Activated T-cell treated with anti-CD3 and anti-CD28 coated beads, Interleukin-2, amount 50 U/mL, for 72 hours (primary cell): ENCODE data around the gene ZNF559. TPM values are rescaled to one million over a fixed set of nuclear protein-coding genes. Genes with fewer than 3 reads are reported as not detected.
"Not testable (repeated sequence)": the region's sequence is repeated elsewhere in the genome, so short reads cannot be mapped to it uniquely, and the experiment has no call there.

ENCODE experiments used
- ATAC-seq, 2 donors: fragments of 150-1000 bp; cut with Tn5 transposase; replicated peaks in 1 of 2; 2 replicates each; pipeline ENCODE4 v1.10.0; 2021; ENCODE audit warnings: moderate library complexity in 2 of 2, mild to moderate bottlenecking in 1 of 2
- DNase-seq, 2 donors: peaks; one replicate each; pipeline ENCODE4 v3.0.0; 2021 to 2022; ENCODE audit warnings: mixed read lengths in 1 of 2
- H3K27ac Mint-ChIP-seq: one replicate; pipeline ENCODE4 v1.8.0; 2022; ENCODE audit warnings: mild to moderate bottlenecking, moderate library complexity, mixed read lengths
- H3K27me3 Mint-ChIP-seq: one replicate; pipeline ENCODE4 v1.8.0; 2022; ENCODE audit warnings: low read depth, mixed read lengths
- H3K36me3 Mint-ChIP-seq, 2 donors: one replicate each; pipeline ENCODE4 v1.8.0; 2022; ENCODE audit warnings: mixed read lengths in 2 of 2, mild to moderate bottlenecking in 1 of 2; ENCODE audit not compliant: insufficient read depth in 2 of 2
- H3K4me1 Mint-ChIP-seq: one replicate; pipeline ENCODE4 v1.8.0; 2022; ENCODE audit warnings: low read depth, mixed read lengths
- H3K4me3 Mint-ChIP-seq, 2 donors: one replicate each; pipeline ENCODE4 v1.8.0; 2022; ENCODE audit warnings: mild to moderate bottlenecking in 2 of 2, mixed read lengths in 2 of 2, moderate library complexity in 2 of 2
- H3K9me3 Mint-ChIP-seq, 2 donors: one replicate each; pipeline ENCODE4 v1.8.0; 2022; ENCODE audit warnings: mixed read lengths in 2 of 2
- total RNA-seq, 2 donors: library from RNA; stranded (reverse); gene quantifications; one replicate each; pipeline ENCODE4 v1.2.3, GENCODE V29; 2022

ZNF559 gene
- total RNA-seq, 2 donors from 2014 or later, result 18.3 to 19.7 TPM

- not testable (repeated sequence) for DNase-seq, H3K27ac Mint-ChIP-seq, ATAC-seq, H3K27me3 Mint-ChIP-seq
- Mint-ChIP-seq H3K9me3 (peaks cover 12 to 20% of the 10 kb centered on the region in 2 donors), H3K4me1 (peaks cover 17% of the 10 kb centered on the region), H3K36me3 (peaks cover 26 to 32% of the 10 kb centered on the region in 2 donors), H3K4me3 (peak overlapping the region; percentile 33 to 42)
These were observed 1.8 kb upstream of the ZNF559 start for GRCh38 chr19:9322201-9322600.

- Mint-ChIP-seq H3K27me3 (no peaks in the 10 kb centered on the region), H3K4me3 (peak overlapping the region; percentile 95 to 96), H3K36me3 (peaks cover 33 to 39% of the 10 kb centered on the region in 2 donors), H3K9me3 (peaks cover 12 to 20% of the 10 kb centered on the region in 2 donors), H3K27ac (peak overlapping the region; percentile 96), H3K4me1 (peaks cover 17% of the 10 kb centered on the region)
- DNase-seq (peak; percentile 59 to 61), ATAC-seq (peak; percentile 58 to 64)
These were observed 441 bp upstream of the ZNF559 start for GRCh38 chr19:9323557-9323918.

GRCh38 chr19:9324584-9324962 is 594 bp downstream of the ZNF559 start:
- H3K27me3 Mint-ChIP-seq, result no peaks in the 10 kb centered on the region
- peak overlapping the region; percentile 95 to 96 for H3K4me3 Mint-ChIP-seq
- DNase-seq, result no peak
- H3K9me3 Mint-ChIP-seq, result peaks cover 15 to 20% of the 10 kb centered on the region in 2 donors
- peak overlapping the region; percentile 96 for H3K27ac Mint-ChIP-seq
- peaks cover 35 to 43% of the 10 kb centered on the region in 2 donors for H3K36me3 Mint-ChIP-seq
- ATAC-seq, result no peak
- H3K4me1 Mint-ChIP-seq, result peaks cover 17% of the 10 kb centered on the region

GRCh38 chr19:9329999-9330398 is 6.0 kb downstream of the ZNF559 start:
- H3K9me3 Mint-ChIP-seq, result peaks cover 19 to 21% of the 10 kb centered on the region in 2 donors

GRCh38 chr19:9342610-9343304 is 18.8 kb downstream of the ZNF559 start:
- DNase-seq (no peak), ATAC-seq (no peak)
- no peaks in the 10 kb centered on the region for H3K27me3 Mint-ChIP-seq
- peaks cover 17 to 39% of the 10 kb centered on the region in 2 donors for H3K9me3 Mint-ChIP-seq
- H3K4me3 Mint-ChIP-seq, result no peak overlapping the region
- H3K27ac Mint-ChIP-seq, result no peak overlapping the region
- no peaks in the 10 kb centered on the region for H3K4me1 Mint-ChIP-seq
- H3K36me3 Mint-ChIP-seq, result peaks cover 53 to 69% of the 10 kb centered on the region in 2 donors

More at GRCh38 chr19:9329999-9330398, 6.0 kb downstream of the ZNF559 start:
- H3K4me1 Mint-ChIP-seq, result peaks cover 4% of the 10 kb centered on the region
- H3K4me3 Mint-ChIP-seq, result no peak overlapping the region
- peaks cover 35 to 61% of the 10 kb centered on the region in 2 donors for H3K36me3 Mint-ChIP-seq
- no peak for ATAC-seq
- no peaks in the 10 kb centered on the region for H3K27me3 Mint-ChIP-seq
- no peak for DNase-seq
- H3K27ac Mint-ChIP-seq, result no peak overlapping the region

GRCh38 chr19:9345005-9345404 is 21.0 kb downstream of the ZNF559 start:
- Mint-ChIP-seq H3K27ac (no peak overlapping the region), H3K4me3 (no peak overlapping the region), H3K9me3 (peaks cover 24 to 36% of the 10 kb centered on the region in 2 donors), H3K36me3 (peaks cover 46 to 65% of the 10 kb centered on the region in 2 donors), H3K4me1 (no peaks in the 10 kb centered on the region), H3K27me3 (no peaks in the 10 kb centered on the region)
- DNase-seq (no peak), ATAC-seq (no peak)

- DNase-seq, result no peak
- Mint-ChIP-seq H3K4me3 (no peak overlapping the region), H3K9me3 (peaks cover 22 to 27% of the 10 kb centered on the region in 2 donors), H3K36me3 (peaks cover 30 to 50% of the 10 kb centered on the region in 2 donors), H3K27me3 (no peaks in the 10 kb centered on the region), H3K4me1 (no peaks in the 10 kb centered on the region), H3K27ac (no peak overlapping the region)
- ATAC-seq, result no peak
These were observed 24.3 kb downstream of the ZNF559 start for GRCh38 chr19:9348253-9348652.

GRCh38 chr19:9348671-9349070 is 24.7 kb downstream of the ZNF559 start:
- Mint-ChIP-seq H3K9me3 (peaks cover 19 to 25% of the 10 kb centered on the region in 2 donors), H3K36me3 (peaks cover 28 to 46% of the 10 kb centered on the region in 2 donors), H3K4me1 (no peaks in the 10 kb centered on the region), H3K27me3 (no peaks in the 10 kb centered on the region), H3K27ac (no peak overlapping the region), H3K4me3 (no peak overlapping the region)
- DNase-seq, result no peak
- no peak for ATAC-seq

- Mint-ChIP-seq H3K4me3 (no peak overlapping the region), H3K9me3 (peaks cover 12 to 22% of the 10 kb centered on the region in 2 donors), H3K4me1 (no peaks in the 10 kb centered on the region), H3K27me3 (no peaks in the 10 kb centered on the region), H3K27ac (no peak overlapping the region), H3K36me3 (peaks cover 27 to 35% of the 10 kb centered on the region in 2 donors)
- DNase-seq (no peak), ATAC-seq (no peak)
These were observed 28.5 kb downstream of the ZNF559 start for GRCh38 chr19:9352505-9352904.

- Mint-ChIP-seq H3K9me3 (peaks cover 13 to 20% of the 10 kb centered on the region in 2 donors), H3K4me1 (no peaks in the 10 kb centered on the region), H3K4me3 (no peak overlapping the region), H3K36me3 (peaks cover 28 to 37% of the 10 kb centered on the region in 2 donors), H3K27ac (no peak overlapping the region), H3K27me3 (no peaks in the 10 kb centered on the region)
- no peak for DNase-seq
- ATAC-seq, result no peak
These were observed 29.0 kb downstream of the ZNF559 start for GRCh38 chr19:9353011-9353410.

GRCh38 chr19:9354651-9355050 is 30.7 kb downstream of the ZNF559 start:
- no peak for DNase-seq
- H3K4me3 Mint-ChIP-seq, result no peak overlapping the region
- peaks cover 22 to 34% of the 10 kb centered on the region in 2 donors for H3K36me3 Mint-ChIP-seq
- ATAC-seq, result no peak
- peaks cover 7 to 19% of the 10 kb centered on the region in 2 donors for H3K9me3 Mint-ChIP-seq
- H3K27ac Mint-ChIP-seq, result no peak overlapping the region
- no peaks in the 10 kb centered on the region for H3K4me1 Mint-ChIP-seq
- no peaks in the 10 kb centered on the region for H3K27me3 Mint-ChIP-seq

- H3K9me3 Mint-ChIP-seq, result peaks cover 22 to 36% of the 10 kb centered on the region in 2 donors
- H3K4me3 Mint-ChIP-seq, result peak within 1 kb of the TSS; percentile 53 to 66
- ATAC-seq, result no peak
- DNase-seq, result peak; percentile 8 to 12
- H3K4me1 Mint-ChIP-seq, result peaks cover 7% of the 10 kb centered on the region
- H3K27ac Mint-ChIP-seq, result no peak within 1 kb of the TSS
- H3K27me3 Mint-ChIP-seq, result peaks cover 8% of the 10 kb centered on the region
- peaks cover 26 to 50% of the 10 kb centered on the region in 2 donors for H3K36me3 Mint-ChIP-seq
These were observed 38.9 kb downstream of the ZNF559 start, which contains the start of gene ZNF177 for GRCh38 chr19:9362905-9363304. TSS of gene ZNF177 (plus strand) at chr19:9363013. CDS start at chr19:9378312, 15,299 bp downstream.

- H3K27ac Mint-ChIP-seq, result no peak overlapping the region
These were observed 47.0 kb downstream of the ZNF559 start for GRCh38 chr19:9370738-9371619.

More at GRCh38 chr19:9370738-9371619, 47.0 kb downstream of the ZNF559 start:
- H3K27me3 Mint-ChIP-seq, result no peaks in the 10 kb centered on the region
- peaks cover 8 to 50% of the 10 kb centered on the region in 2 donors for H3K36me3 Mint-ChIP-seq
- no peaks in the 10 kb centered on the region for H3K4me1 Mint-ChIP-seq
- DNase-seq (no peak), ATAC-seq (no peak)
- H3K4me3 Mint-ChIP-seq, result no peak overlapping the region
- H3K9me3 Mint-ChIP-seq, result peaks cover 16 to 20% of the 10 kb centered on the region in 2 donors
